GM23248 (cell line): ENCODE results near the gene SLIT3. TPM values are rescaled to one million over a fixed set of nuclear protein-coding genes. Genes with fewer than 3 reads are reported as not detected.

Experiments
- DNase-seq: peaks from one replicate; pipeline ENCODE4 v3.0.0-alpha.2; 2015
- H2AFZ ChIP-seq: fragments of 200-600 bp; sonication (generic); 2 replicates; pipeline ENCODE4 v1.6.1; 2016; ENCODE audit warnings: antibody characterized with exemption
- H3F3A ChIP-seq: fragments of 200-600 bp; sonication (generic); 2 replicates; pipeline ENCODE4 v1.6.1; 2016; ENCODE audit warnings: mild to moderate bottlenecking, antibody characterized with exemption, mixed run types; ENCODE audit not compliant: insufficient read depth
- H3K27ac ChIP-seq: fragments of 200-600 bp; sonication (generic); 2 replicates; pipeline ENCODE4 v1.5.1; 2016; ENCODE audit warnings: mild to moderate bottlenecking
- H3K27me3 ChIP-seq: fragments of 200-600 bp; sonication (generic); replicated peaks from 2 replicates; pipeline ENCODE4 v1.6.1; 2016; ENCODE audit warnings: mild to moderate bottlenecking; ENCODE audit not compliant: insufficient read depth
- H3K36me3 ChIP-seq: fragments of 200-600 bp; sonication (generic); 2 replicates; pipeline ENCODE4 v1.6.1; 2016; ENCODE audit warnings: low read depth, mild to moderate bottlenecking
- H3K4me1 ChIP-seq: fragments of 200-600 bp; sonication (generic); 2 replicates; pipeline ENCODE4 v1.6.1; 2016; ENCODE audit warnings: mild to moderate bottlenecking; ENCODE audit not compliant: insufficient read depth
- H3K4me2 ChIP-seq: fragments of 200-600 bp; sonication (generic); one replicate; pipeline ENCODE4 v1.6.1; 2016; ENCODE audit warnings: mild to moderate bottlenecking; ENCODE audit not compliant: unreplicated experiment
- H3K4me3 ChIP-seq: fragments of 200-600 bp; sonication (generic); 2 replicates; pipeline ENCODE4 v1.5.1; 2016; ENCODE audit warnings: mild to moderate bottlenecking
- H3K79me2 ChIP-seq: fragments of 200-600 bp; sonication (generic); 2 replicates; pipeline ENCODE4 v1.6.1; 2016; ENCODE audit warnings: mild to moderate bottlenecking; ENCODE audit not compliant: insufficient read depth
- H3K9ac ChIP-seq: fragments of 200-600 bp; sonication (generic); 2 replicates; pipeline ENCODE4 v1.6.1; 2016; ENCODE audit warnings: mild to moderate bottlenecking
- H3K9me2 ChIP-seq: fragments of 200-600 bp; sonication (generic); 2 replicates; pipeline ENCODE4 v1.6.1; 2016; ENCODE audit warnings: mixed run types, mild to moderate bottlenecking, moderate library complexity; ENCODE audit not compliant: insufficient read depth
- H3K9me3 ChIP-seq: fragments of 200-600 bp; sonication (generic); one replicate; pipeline ENCODE4 v1.6.1; 2017; ENCODE audit warnings: low read depth
- H4K20me1 ChIP-seq: fragments of 200-600 bp; sonication (generic); 2 replicates; pipeline ENCODE4 v1.6.0; 2016; ENCODE audit not compliant: insufficient read depth
- EZH2 ChIP-seq: fragments of 200-600 bp; sonication (generic); IDR thresholded peaks from 2 replicates; pipeline ENCODE4 v1.6.1; 2018; ENCODE audit warnings: antibody characterized with exemption, mild to moderate bottlenecking; ENCODE audit not compliant: insufficient read depth, poor library complexity, severe bottlenecking
- EZH2phosphoT487 ChIP-seq: fragments of 200-600 bp; sonication (generic); IDR thresholded peaks from 2 replicates; pipeline ENCODE4 v1.6.1; 2018; ENCODE audit warnings: antibody characterized with exemption, moderate library complexity, mild to moderate bottlenecking, low read depth; ENCODE audit not compliant: insufficient read depth
- WGBS, 2 experiments: methylation state at CpG; one replicate each; pipeline ENCODE4 v1.1.6; 2015 to 2017; ENCODE audit warnings: low lambda C conversion rate in 2 of 2, low coverage in 1 of 2; ENCODE audit errors: missing lambda C conversion rate in 2 of 2; 5-methylcytosine and 5-hydroxymethylcytosine counted together
- in situ Hi-C: fragments of 300-500 bp; cut with MboI; formaldehyde crosslinking; loops from 2 replicates; pipeline ENCODE4 v1.15.0; 2020
- polyA plus RNA-seq: library from polyadenylated mRNA; unstranded; fragments of >200 nt; fragmentation: Nextera tagmentation; extraction: Ambion mirVana; gene quantifications from 2 replicates; pipeline ENCODE4 v1.2.1, GENCODE V29; 2016
- total RNA-seq: library from RNA; depleted of rRNA; stranded (reverse); fragments of >200 nt; shearing (Covaris generic); gene quantifications from 2 replicates; pipeline ENCODE4 v1.2.3, GENCODE V29; 2014

The SLIT3 gene
- total and polyA plus RNA-seq, 2 experiments from 2014 or later, result 61.9 to 100 TPM

- Histone ChIP-seq H3K27me3 (no peaks in the 10 kb centered on the region), H3K9ac (no peak overlapping the region), H4K20me1 (no peaks in the 10 kb centered on the region), H3K79me2 (no peaks in the 10 kb centered on the region), H3K4me1 (no peaks in the 10 kb centered on the region), H3F3A (no peaks in the 10 kb centered on the region), H3K27ac (no peak overlapping the region), H3K4me2 (no peak overlapping the region), H2AFZ (no peak overlapping the region), H3K9me3 (no peaks in the 10 kb centered on the region), H3K4me3 (no peak overlapping the region), H3K9me2 (no peaks in the 10 kb centered on the region), H3K36me3 (0 out of 2 replicates have a peak, but pooled peaks cover 4% of the 10 kb centered on the region)
- DNase-seq, result no peak
- no peak for TF ChIP-seq EZH2phosphoT487
- no peak for TF ChIP-seq EZH2
- 78 to 83% methylated on average over 4 of the region's 4 CpGs for WGBS, 2 experiments
- in situ Hi-C loops, result no loop called here
Observed at GRCh38 chr5:168813184-168813968, 487.6 kb downstream of the SLIT3 start.

GRCh38 chr5:168810641-168811040, 490.3 kb downstream of the SLIT3 start:
- Histone ChIP-seq H2AFZ (no peak overlapping the region), H3K9ac (no peak overlapping the region), H3F3A (peaks cover 12% of the 10 kb centered on the region; the same call in 1 of the 2 replicates), H3K36me3 (0 out of 2 replicates have a peak, but pooled peaks cover 5% of the 10 kb centered on the region), H3K4me3 (no peak overlapping the region), H4K20me1 (no peaks in the 10 kb centered on the region), H3K4me1 (peaks cover 10% of the 10 kb centered on the region; the same call in 1 of the 2 replicates), H3K27ac (no peak overlapping the region), H3K4me2 (no peak overlapping the region), H3K9me3 (no peaks in the 10 kb centered on the region), H3K27me3 (no peaks in the 10 kb centered on the region), H3K79me2 (no peaks in the 10 kb centered on the region), H3K9me2 (no peaks in the 10 kb centered on the region)
- 93 to 97% methylated on average over 4 of the region's 4 CpGs for WGBS, 2 experiments
- DNase-seq, result no peak
- TF ChIP-seq EZH2phosphoT487, result no peak
- TF ChIP-seq EZH2, result no peak
- in situ Hi-C loops, result no loop called here

- DNase-seq, result no peak
- in situ Hi-C loops, result no loop called here
- H3K9ac ChIP-seq, result no peak overlapping the region
- no peak overlapping the region for H3K4me2 ChIP-seq
- WGBS, 2 experiments, result 73% methylated on average over 7 of the region's 7 CpGs
- H3K27ac ChIP-seq, result no peak overlapping the region
- no peak overlapping the region for H2AFZ ChIP-seq
- H3K9me2 ChIP-seq, result no peaks in the 10 kb centered on the region
- peaks cover 12% of the 10 kb centered on the region; the same call in 1 of the 2 replicates for H3F3A ChIP-seq
- no peaks in the 10 kb centered on the region for H3K27me3 ChIP-seq
- no peaks in the 10 kb centered on the region for H3K79me2 ChIP-seq
- H3K4me1 ChIP-seq, result peaks cover 10% of the 10 kb centered on the region; the same call in 1 of the 2 replicates
- H3K9me3 ChIP-seq, result no peaks in the 10 kb centered on the region
- H3K4me3 ChIP-seq, result no peak overlapping the region
- no peak for TF ChIP-seq EZH2
- 0 out of 2 replicates have a peak, but pooled peaks cover 8% of the 10 kb centered on the region for H3K36me3 ChIP-seq
- no peaks in the 10 kb centered on the region for H4K20me1 ChIP-seq
Observed at GRCh38 chr5:168809218-168809617, 491.7 kb downstream of the SLIT3 start.

- no peaks in the 10 kb centered on the region for H3K9me2 ChIP-seq
- 77 to 85% methylated on average over 3 of the region's 3 CpGs for WGBS, 2 experiments
- peak; percentile 8 for DNase-seq
- H3K9ac ChIP-seq, result no peak overlapping the region
- no peaks in the 10 kb centered on the region for H4K20me1 ChIP-seq
- H3K4me3 ChIP-seq, result no peak overlapping the region
- H3K79me2 ChIP-seq, result no peaks in the 10 kb centered on the region
- H3K9me3 ChIP-seq, result no peaks in the 10 kb centered on the region
- in situ Hi-C loops, result no loop called here
- 0 out of 2 replicates have a peak, but pooled peaks cover 14% of the 10 kb centered on the region for H3K36me3 ChIP-seq
- no peak overlapping the region for H3K27ac ChIP-seq
- H2AFZ ChIP-seq, result no peak overlapping the region
- no peaks in the 10 kb centered on the region for H3K27me3 ChIP-seq
- H3F3A ChIP-seq, result peaks cover 12% of the 10 kb centered on the region; the same call in 1 of the 2 replicates
- no peak for TF ChIP-seq EZH2phosphoT487
- TF ChIP-seq EZH2, result no peak
- no peak overlapping the region for H3K4me2 ChIP-seq
- peaks cover 10% of the 10 kb centered on the region; the same call in 1 of the 2 replicates for H3K4me1 ChIP-seq
Observed at GRCh38 chr5:168808051-168808616, 492.8 kb downstream of the SLIT3 start.
